Fibroblast of lung (primary cell): ENCODE measurements around the gene SLC9A3.

Source experiments
- EZH2 ChIP-seq: IDR thresholded peaks from 2 replicates; pipeline ENCODE4 v1.5.1; 2012; ENCODE audit warnings: low read length, control low read depth, mild to moderate bottlenecking; ENCODE audit errors: missing control alignments
- TF ChIP-seq, protein P1 (sequence below), 2 donors: IDR thresholded peaks in 1 of 2; conservative IDR thresholded peaks in 1 of 2; 1 replicate in 1 of 2; 2 replicates in 1 of 2; pipeline ENCODE4 v1.5.1; 2011 to 2012; ENCODE audit warnings: low read length in 2 of 2, control low read depth in 1 of 2, inconsistent platforms in 1 of 2, low read depth in 1 of 2, mild to moderate bottlenecking in 1 of 2

DNA sequence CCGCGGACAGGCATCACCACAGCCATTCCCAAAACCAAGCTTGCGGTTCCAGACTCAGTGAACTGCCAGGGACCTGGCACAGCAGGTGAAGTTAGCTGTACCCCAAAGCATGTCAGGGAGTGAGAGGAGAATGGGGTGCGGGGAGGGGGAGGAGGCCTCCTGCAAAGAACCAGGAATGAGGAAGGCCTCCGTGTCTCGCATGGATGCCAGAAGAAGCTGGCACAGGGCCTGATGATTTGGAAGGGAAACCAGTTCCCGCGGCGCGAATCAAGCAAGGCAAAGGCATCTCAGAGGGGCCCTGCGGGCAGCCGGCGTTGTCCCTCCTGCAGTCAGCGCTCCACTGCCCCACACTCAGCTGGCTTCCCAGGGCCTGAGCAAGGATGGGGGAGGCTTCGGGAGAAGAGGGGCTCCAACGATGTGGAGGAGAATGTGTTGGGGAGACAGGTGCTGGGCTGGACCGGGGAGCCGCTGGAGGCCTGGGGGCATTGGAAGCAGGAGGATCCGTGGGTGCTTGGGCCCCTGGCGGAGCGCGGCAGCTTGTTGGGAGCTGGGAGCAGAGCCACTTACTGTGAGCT lies 14.6 kb downstream of the SLC9A3 start:
- TF ChIP-seq, protein P1, sequence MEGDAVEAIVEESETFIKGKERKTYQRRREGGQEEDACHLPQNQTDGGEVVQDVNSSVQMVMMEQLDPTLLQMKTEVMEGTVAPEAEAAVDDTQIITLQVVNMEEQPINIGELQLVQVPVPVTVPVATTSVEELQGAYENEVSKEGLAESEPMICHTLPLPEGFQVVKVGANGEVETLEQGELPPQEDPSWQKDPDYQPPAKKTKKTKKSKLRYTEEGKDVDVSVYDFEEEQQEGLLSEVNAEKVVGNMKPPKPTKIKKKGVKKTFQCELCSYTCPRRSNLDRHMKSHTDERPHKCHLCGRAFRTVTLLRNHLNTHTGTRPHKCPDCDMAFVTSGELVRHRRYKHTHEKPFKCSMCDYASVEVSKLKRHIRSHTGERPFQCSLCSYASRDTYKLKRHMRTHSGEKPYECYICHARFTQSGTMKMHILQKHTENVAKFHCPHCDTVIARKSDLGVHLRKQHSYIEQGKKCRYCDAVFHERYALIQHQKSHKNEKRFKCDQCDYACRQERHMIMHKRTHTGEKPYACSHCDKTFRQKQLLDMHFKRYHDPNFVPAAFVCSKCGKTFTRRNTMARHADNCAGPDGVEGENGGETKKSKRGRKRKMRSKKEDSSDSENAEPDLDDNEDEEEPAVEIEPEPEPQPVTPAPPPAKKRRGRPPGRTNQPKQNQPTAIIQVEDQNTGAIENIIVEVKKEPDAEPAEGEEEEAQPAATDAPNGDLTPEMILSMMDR (conservative IDR thresholded peaks at IDR 0.05 in 1 of 2, IDR thresholded peaks at IDR 0.05 in 1 of 2; ENCODE audit: low read depth in 1 of 2, low read length in 2 of 2), result no peak
- TF ChIP-seq EZH2, result no peak
